Anterior cingulate cortex (tissue), 58 donors: ENCODE results near the gene ZNF200.

Experiments used
- DNase-seq, 58 donors: peaks; one replicate each; lab custom pipeline; 2025; lab: John Stamatoyannopoulos, UW

ZNF200 gene

GRCh38 chr16:3254309-3254708, 19.4 kb upstream of the ZNF200 start:
- no peak for DNase-seq

GRCh38 chr16:3252967-3253366, 18.0 kb upstream of the ZNF200 start:
- no peak for DNase-seq

GRCh38 chr16:3249451-3249850, 14.5 kb upstream of the ZNF200 start:
- DNase-seq, result no peak

GRCh38 chr16:3249020-3249419, 14.1 kb upstream of the ZNF200 start:
- DNase-seq, result no peak

- DNase-seq, result no peak
Measured at GRCh38 chr16:3248596-3248995, 13.6 kb upstream of the ZNF200 start.

GRCh38 chr16:3246876-3247275, 11.9 kb upstream of the ZNF200 start:
- DNase-seq, result no peak

- DNase-seq, result no peak
Measured at GRCh38 chr16:3246002-3246401, 11.0 kb upstream of the ZNF200 start.

GRCh38 chr16:3243882-3244281, 8.9 kb upstream of the ZNF200 start:
- DNase-seq, result no peak

GRCh38 chr16:3242709-3243108, 7.8 kb upstream of the ZNF200 start:
- DNase-seq, result no peak

GRCh38 chr16:3241761-3242160, 6.8 kb upstream of the ZNF200 start:
- DNase-seq, result no peak

GRCh38 chr16:3235856-3236669, 1.1 kb upstream of the ZNF200 start:
- DNase-seq, result no peak

- DNase-seq, result no peak
Measured at GRCh38 chr16:3234543-3234856, 458 bp downstream of the ZNF200 start.

- no peak for DNase-seq
Measured at GRCh38 chr16:3223913-3224515, 10.9 kb downstream of the ZNF200 start.

- DNase-seq, result no peak
Measured at GRCh38 chr16:3220839-3221238, 14.1 kb downstream of the ZNF200 start.

- DNase-seq, result no peak
Measured at GRCh38 chr16:3216263-3216640, 18.7 kb downstream of the ZNF200 start.

GRCh38 chr16:3215601-3216262, 19.2 kb downstream of the ZNF200 start:
- no peak for DNase-seq

- DNase-seq, result no peak
Measured at GRCh38 chr16:3214904-3215600, 19.9 kb downstream of the ZNF200 start.

GRCh38 chr16:3212567-3212966, 22.4 kb downstream of the ZNF200 start:
- no peak for DNase-seq

- no peak for DNase-seq
Measured at GRCh38 chr16:3212006-3212405, 23.0 kb downstream of the ZNF200 start.

GRCh38 chr16:3207086-3207953, 27.6 kb downstream of the ZNF200 start:
- no peak for DNase-seq
